K562 treated with DMSO at 1 percent for 12 hours (cell line): ENCODE measurements around the gene CD80. TPM values are rescaled to one million over a fixed set of nuclear protein-coding genes. Genes with fewer than 3 reads are reported as not detected.

Experiments used
- total RNA-seq: library from RNA; unstranded; fragments of 300-600 nt; gene quantifications from 2 replicates; pipeline ENCODE4 v1.2.3, GENCODE V29; 2022; ENCODE audit not compliant: insufficient read depth

CD80 gene
- total RNA-seq: 14.9 and 24.9 TPM in 2 replicates

GRCh38 chr3:119559441-119559963 lies at the start of gene CD80:
TSS of gene CD80 (minus strand) at chr3:119559614. CDS start at chr3:119557728, 1,886 bp downstream.

GRCh38 chr3:119597548-119598288 lies 38.3 kb upstream of the CD80 start, which contains the start of gene PLA1A:
TSS of gene PLA1A (plus strand) at chr3:119597885. CDS start at chr3:119597914, 29 bp downstream.

GRCh38 chr3:119579366-119580066 lies 20.1 kb upstream of the CD80 start, which contains the start of gene ADPRH:
TSS of gene ADPRH (plus strand) at chr3:119579492. CDS start at chr3:119582170, 2,678 bp downstream.

GRCh38 chr3:119498186-119499011 lies 61.0 kb downstream of the CD80 start, which contains the start of gene TIMMDC1:
TSS of gene TIMMDC1 (plus strand) at chr3:119498547. CDS start at chr3:119498734, 187 bp downstream.

Other genes with a start within 250 kb of the CD80 start
- 7.2 and 17.0 TPM in 2 replicates for gene TMEM39A, start 96.0 kb downstream of the CD80 start, total RNA-seq
- 2.5 and 6.4 TPM in 2 replicates for gene POGLUT1, start 90.7 kb downstream of the CD80 start, total RNA-seq
- 54.3 and 58.8 TPM in 2 replicates for gene TIMMDC1, start 61.1 kb downstream of the CD80 start, total RNA-seq
- 1.0 and 2.9 TPM in 2 replicates for gene ADPRH, start 19.9 kb upstream of the CD80 start, total RNA-seq
- not detected in 2 replicates for gene PLA1A, start 38.3 kb upstream of the CD80 start, total RNA-seq
- gene POPDC2, start 101.0 kb upstream of the CD80 start, total RNA-seq: 0.44 TPM in 1 of 2 replicates, not detected in the other
- gene COX17, start 117.8 kb upstream of the CD80 start, total RNA-seq: 46.1 and 76.3 TPM in 2 replicates
- not detected in 2 replicates for gene CFAP91, start 143.4 kb upstream of the CD80 start, total RNA-seq
- not detected in 2 replicates for gene NR1I2, start 222.5 kb upstream of the CD80 start, total RNA-seq